GM23338 (cell line): ENCODE results near the gene TRIM24. TPM values are rescaled to one million over a fixed set of nuclear protein-coding genes. Genes with fewer than 3 reads are reported as not detected.

Experiments used
- ATAC-seq: fragments of 200-7000 bp; cut with Tn5 transposase; 3 replicates; pipeline ENCODE4 v1.9.1; 2020
- DNase-seq: peaks from one replicate; pipeline ENCODE4 v3.0.0-alpha.2; 2015; ENCODE audit warnings: low spot score
- H2AFZ ChIP-seq: fragments of 200-600 bp; sonication (generic); 2 replicates; pipeline ENCODE4 v1.8.0; 2016; ENCODE audit warnings: antibody characterized with exemption, mild to moderate bottlenecking, moderate library complexity
- H3F3A ChIP-seq: fragments of 200-600 bp; sonication (generic); replicated peaks from 2 replicates; pipeline ENCODE4 v1.8.0; 2017; ENCODE audit warnings: antibody characterized with exemption, mixed run types, low read depth
- H3K27ac ChIP-seq: fragments of 200-600 bp; sonication (generic); 2 replicates; pipeline ENCODE4 v1.6.1; 2016; ENCODE audit warnings: low read depth
- H3K27me3 ChIP-seq: fragments of 200-600 bp; sonication (generic); 2 replicates; pipeline ENCODE4 v1.8.0; 2016; ENCODE audit warnings: mild to moderate bottlenecking, mixed run types, moderate library complexity; ENCODE audit not compliant: insufficient read depth
- H3K36me3 ChIP-seq: fragments of 200-600 bp; sonication (generic); 2 replicates; pipeline ENCODE4 v1.8.0; 2016; ENCODE audit warnings: mild to moderate bottlenecking; ENCODE audit not compliant: insufficient read depth
- H3K4me1 ChIP-seq: fragments of 200-600 bp; sonication (generic); 2 replicates; pipeline ENCODE4 v1.8.0; 2016; ENCODE audit warnings: mild to moderate bottlenecking, moderate library complexity; ENCODE audit not compliant: insufficient read depth
- H3K4me2 ChIP-seq: fragments of 200-600 bp; sonication (generic); 2 replicates; pipeline ENCODE4 v1.7.1; 2017; ENCODE audit warnings: mixed run types
- H3K4me3 ChIP-seq: fragments of 200-600 bp; sonication (generic); 2 replicates; pipeline ENCODE4 v1.6.1; 2016; ENCODE audit warnings: mixed run types
- H3K79me2 ChIP-seq: fragments of 200-600 bp; sonication (generic); replicated peaks from 2 replicates; pipeline ENCODE4 v1.8.0; 2017; ENCODE audit warnings: mild to moderate bottlenecking; ENCODE audit not compliant: insufficient read depth
- H3K9me2 ChIP-seq: fragments of 200-600 bp; sonication (generic); 2 replicates; pipeline ENCODE4 v1.8.0; 2017; ENCODE audit not compliant: insufficient read depth
- H4K20me1 ChIP-seq: fragments of 200-600 bp; sonication (generic); replicated peaks from 2 replicates; pipeline ENCODE4 v1.8.0; 2017; ENCODE audit warnings: mild to moderate bottlenecking; ENCODE audit not compliant: insufficient read depth
- H3K27ac Mint-ChIP-seq: 2 replicates; pipeline ENCODE4 v1.8.0; 2020; ENCODE audit warnings: inconsistent platforms, mild to moderate bottlenecking, moderate library complexity, mixed read lengths
- H3K27me3 Mint-ChIP-seq: 3 replicates; pipeline ENCODE4 v1.8.0; 2022; ENCODE audit warnings: low read depth, mild to moderate bottlenecking, moderate library complexity, mixed read lengths, inconsistent platforms; ENCODE audit not compliant: insufficient read depth, poor library complexity
- H3K36me3 Mint-ChIP-seq: 3 replicates; pipeline ENCODE4 v1.8.0; 2021; ENCODE audit warnings: low read depth, mild to moderate bottlenecking, inconsistent platforms, moderate library complexity, mixed read lengths
- H3K4me1 Mint-ChIP-seq: 3 replicates; pipeline ENCODE4 v1.8.0; 2020; ENCODE audit warnings: mild to moderate bottlenecking, inconsistent platforms, mixed read lengths
- H3K4me3 Mint-ChIP-seq: 3 replicates; pipeline ENCODE4 v1.8.0; 2021; ENCODE audit warnings: moderate library complexity, mild to moderate bottlenecking, inconsistent platforms, mixed read lengths
- H3K9me3 Mint-ChIP-seq: 3 replicates; pipeline ENCODE4 v1.8.0; 2020; ENCODE audit warnings: moderate library complexity, mild to moderate bottlenecking, inconsistent platforms, mixed read lengths
- CREB1 ChIP-seq: fragments of 250-450 bp; sonication (Bioruptor Pico); IDR thresholded peaks from 2 replicates; pipeline ENCODE4 v1.5.0; 2020; ENCODE audit warnings: low read depth, mild to moderate bottlenecking, moderate library complexity
- ETS1 ChIP-seq: IDR thresholded peaks from 2 replicates; pipeline ENCODE4 v1.6.1; 2016; ENCODE audit warnings: antibody characterized with exemption
- EZH2phosphoT487 ChIP-seq: fragments of 200-600 bp; sonication (generic); IDR thresholded peaks from one replicate; pipeline ENCODE4 v1.8.1; 2018; ENCODE audit warnings: antibody characterized with exemption; ENCODE audit not compliant: unreplicated experiment
- JUNB ChIP-seq: IDR thresholded peaks from one replicate; pipeline ENCODE4 v1.6.1; 2016; ENCODE audit warnings: antibody characterized with exemption; ENCODE audit not compliant: unreplicated experiment
- NANOG ChIP-seq: IDR thresholded peaks from 2 replicates; pipeline ENCODE4 v1.6.1; 2016; ENCODE audit warnings: antibody characterized with exemption, borderline replicate concordance
- POLR2AphosphoS5 ChIP-seq: IDR thresholded peaks from 2 replicates; pipeline ENCODE4 v1.6.1; 2016; ENCODE audit warnings: antibody characterized with exemption, low read depth
- REST ChIP-seq: IDR thresholded peaks from one replicate; pipeline ENCODE4 v1.6.1; 2018; ENCODE audit warnings: antibody characterized with exemption; ENCODE audit not compliant: unreplicated experiment
- STAT1 ChIP-seq: IDR thresholded peaks from one replicate; pipeline ENCODE4 v1.6.1; 2016; ENCODE audit warnings: antibody characterized with exemption; ENCODE audit not compliant: unreplicated experiment
- ZNF114 ChIP-seq: fragments of 250-450 bp; sonication (Bioruptor Pico); IDR thresholded peaks from 2 replicates; pipeline ENCODE4 v1.5.0; 2020; ENCODE audit warnings: mild to moderate bottlenecking, moderate library complexity
- ZNF331 ChIP-seq: fragments of 250-450 bp; sonication (Bioruptor Pico); IDR thresholded peaks from 2 replicates; pipeline ENCODE4 v1.5.0; 2020; ENCODE audit warnings: low read depth, mild to moderate bottlenecking, moderate library complexity
- ZNF462 ChIP-seq: fragments of 250-450 bp; sonication (Bioruptor Pico); IDR thresholded peaks from 2 replicates; pipeline ENCODE4 v1.5.0; 2020; ENCODE audit warnings: mild to moderate bottlenecking, moderate library complexity
- polyA plus RNA-seq: library from polyadenylated mRNA; unstranded; fragments of >200 nt; fragmentation: Nextera tagmentation; extraction: Ambion mirVana; gene quantifications from 2 replicates; pipeline ENCODE4 v1.2.1, GENCODE V29; 2016
- total RNA-seq: library from RNA; depleted of rRNA; stranded (reverse); fragments of >200 nt; shearing (Covaris generic); gene quantifications from 2 replicates; pipeline ENCODE4 v1.2.3, GENCODE V29; 2014

The TRIM24 gene
- total and polyA plus RNA-seq, 2 experiments from 2014 or later: 67.0 to 120 TPM

GRCh38 chr7:138570715-138571114 is 110.7 kb downstream of the TRIM24 start (continued):
- TF ChIP-seq ETS1 (no peak), STAT1 (no peak), CREB1 (CRISPR knock-in tag) (no peak)

GRCh38 chr7:138573741-138574140 is 113.7 kb downstream of the TRIM24 start:
- no peak overlapping the region for H3K4me3 ChIP-seq
- peaks cover 83% of the 10 kb centered on the region for H3K36me3 ChIP-seq
- no peak overlapping the region for H3K4me2 ChIP-seq
- H3K27ac Mint-ChIP-seq: no peak overlapping the region; the same call in 1 of the 2 replicates
- peaks cover 3% of the 10 kb centered on the region; the same call in 1 of the 3 replicates for H3K4me1 Mint-ChIP-seq
- no peaks in the 10 kb centered on the region for H4K20me1 ChIP-seq
- H3K36me3 Mint-ChIP-seq: peaks cover 86% of the 10 kb centered on the region
- ATAC-seq (no peak), DNase-seq (no peak)
- H3K9me2 ChIP-seq: no peaks in the 10 kb centered on the region
- H3K27me3 ChIP-seq: no peaks in the 10 kb centered on the region
- H3K27ac ChIP-seq: no peak overlapping the region
- H2AFZ ChIP-seq: no peak overlapping the region
- H3K27me3 Mint-ChIP-seq: peaks cover 1% of the 10 kb centered on the region
- H3K79me2 ChIP-seq: peaks cover 18% of the 10 kb centered on the region
- no peak overlapping the region for H3K4me3 Mint-ChIP-seq
- H3K4me1 ChIP-seq: no peaks in the 10 kb centered on the region
- 0 out of 2 replicates have a peak, but pooled peaks cover 5% of the 10 kb centered on the region for H3F3A ChIP-seq
- H3K9me3 Mint-ChIP-seq: no peaks in the 10 kb centered on the region
- no peak for TF ChIP-seq ZNF331 (CRISPR knock-in tag)
- no peak for TF ChIP-seq REST
- no peak for TF ChIP-seq ETS1
- TF ChIP-seq POLR2AphosphoS5: no peak
- no peak for TF ChIP-seq NANOG
- TF ChIP-seq ZNF114 (CRISPR knock-in tag): no peak
- TF ChIP-seq STAT1: no peak
- no peak for TF ChIP-seq EZH2phosphoT487
- TF ChIP-seq CREB1 (CRISPR knock-in tag): no peak
- TF ChIP-seq ZNF462 (CRISPR knock-in tag): no peak
- TF ChIP-seq JUNB: no peak
